NCI-H526 treated with DMSO at 0.1 percent for 48 hours (cell line): ENCODE data around the gene EMILIN3.
A peak's percentile ranks its signal among the peaks of the same experiment; 100 is the strongest.

Experiments
- DNase-seq: peaks from one replicate; lab custom pipeline; 2025; lab: John Stamatoyannopoulos, UW

The EMILIN3 gene

GRCh38 chr20:41366546-41367392, at the start of gene EMILIN3:
TSS of gene EMILIN3 (minus strand) at chr20:41366818. CDS start at chr20:41366634, 184 bp downstream.
- no peak for DNase-seq

- DNase-seq: no peak
Observed at GRCh38 chr20:41415191-41415590, 48.6 kb upstream of the EMILIN3 start.

GRCh38 chr20:41413169-41413568, 46.6 kb upstream of the EMILIN3 start:
- DNase-seq: no peak

- no peak for DNase-seq
Observed at GRCh38 chr20:41412324-41413120, 45.9 kb upstream of the EMILIN3 start.

- peak; percentile 18 for DNase-seq
Observed at GRCh38 chr20:41411391-41411847, 44.8 kb upstream of the EMILIN3 start.

GRCh38 chr20:41408986-41409385, 42.4 kb upstream of the EMILIN3 start:
- DNase-seq: no peak

- DNase-seq: no peak
Observed at GRCh38 chr20:41408156-41408794, 41.7 kb upstream of the EMILIN3 start.

GRCh38 chr20:41407607-41408006, 41.0 kb upstream of the EMILIN3 start:
- no peak for DNase-seq

GRCh38 chr20:41406896-41407444, 40.4 kb upstream of the EMILIN3 start:
- DNase-seq: no peak

GRCh38 chr20:41406353-41406752, 39.7 kb upstream of the EMILIN3 start:
- no peak for DNase-seq

GRCh38 chr20:41405436-41405835, 38.8 kb upstream of the EMILIN3 start:
- DNase-seq: no peak

- DNase-seq: no peak
Observed at GRCh38 chr20:41403604-41404003, 37.0 kb upstream of the EMILIN3 start.

GRCh38 chr20:41398408-41398807, 31.8 kb upstream of the EMILIN3 start:
- no peak for DNase-seq

- DNase-seq: no peak
Observed at GRCh38 chr20:41395667-41396664, 29.3 kb upstream of the EMILIN3 start.

- no peak for DNase-seq
Observed at GRCh38 chr20:41394931-41395666, 28.5 kb upstream of the EMILIN3 start.

- DNase-seq: no peak
Observed at GRCh38 chr20:41394081-41394480, 27.5 kb upstream of the EMILIN3 start.

- DNase-seq: no peak
Observed at GRCh38 chr20:41393705-41394066, 27.1 kb upstream of the EMILIN3 start.

- DNase-seq: no peak
Observed at GRCh38 chr20:41392871-41393704, 26.5 kb upstream of the EMILIN3 start.

GRCh38 chr20:41392295-41392694, 25.7 kb upstream of the EMILIN3 start:
- DNase-seq: no peak
